Esophagus squamous epithelium (tissue), 5 donors: ENCODE data around the gene SPARC. TPM values are rescaled to one million over a fixed set of nuclear protein-coding genes. Genes with fewer than 3 reads are reported as not detected.
"Not testable (repeated sequence)": the region's sequence is repeated elsewhere in the genome, so short reads cannot be mapped to it uniquely, and the experiment has no call there.

Source experiments
- DNase-seq: peaks from one replicate; lab custom pipeline; 2025; lab: John Stamatoyannopoulos, UW
- H3K27ac ChIP-seq, 4 donors: fragments of 200-600 bp; sonication (generic); one replicate each; pipeline ENCODE4 v1.5.1; 2016 to 2019; ENCODE audit warnings: mild to moderate bottlenecking in 1 of 4
- H3K27me3 ChIP-seq, 4 donors: fragments of 200-600 bp; sonication (generic); 1 replicate in 3 of 4; 2 replicates in 1 of 4; pipeline versions ENCODE4 v1.5.1 to v1.6.0; 2017 to 2021; ENCODE audit warnings: antibody characterized with exemption in 1 of 4
- H3K36me3 ChIP-seq, 3 donors: fragments of 200-600 bp; sonication (generic); one replicate each; pipeline ENCODE4 v1.5.1; 2016 to 2019
- H3K4me1 ChIP-seq, 3 donors: fragments of 200-600 bp; sonication (generic); one replicate each; pipeline ENCODE4 v1.5.1; 2017 to 2019
- H3K4me3 ChIP-seq, 4 donors: fragments of 200-600 bp; sonication (generic); 1 replicate in 3 of 4; 2 replicates in 1 of 4; pipeline ENCODE4 v1.5.1; 2016 to 2019; ENCODE audit warnings: mild to moderate bottlenecking in 2 of 4, moderate library complexity in 1 of 4
- H3K9me3 ChIP-seq, 3 donors: fragments of 200-600 bp; sonication (generic); one replicate each; pipeline ENCODE4 v1.5.1; 2016 to 2019
- POLR2A ChIP-seq, 4 donors: fragments of 450-650 bp; IDR thresholded peaks; one replicate each; pipeline ENCODE4 v1.6.1; 2017; ENCODE audit warnings: antibody characterized with exemption in 4 of 4, mild to moderate bottlenecking in 4 of 4, moderate library complexity in 3 of 4
- WGBS, 2 donors: methylation state at CpG; one replicate each; pipeline ENCODE4 v1.1.5; 2018; 5-methylcytosine and 5-hydroxymethylcytosine counted together
- intact Hi-C: fragments of 100-400 bp; cut with DNase I; formaldehyde crosslinking; loops from one replicate; pipeline ENCODE4 v1.15.0; 2022
- total RNA-seq, 4 donors: library from RNA; depleted of rRNA; stranded (reverse); fragments of >200 nt; gene quantifications; one replicate each; pipeline ENCODE4 v1.1.0, GENCODE V29; 2016
- TF ChIP-seq, protein P1 (sequence below), 6 experiments: fragments of 450-650 bp in 4 of 6; fragments of 200-600 bp in 2 of 6; sonication (generic) in 2 of 6; IDR thresholded peaks; one replicate each; pipeline ENCODE4 v1.5.1; 2016 to 2019; ENCODE audit warnings: antibody characterized with exemption in 6 of 6, mild to moderate bottlenecking in 4 of 6, moderate library complexity in 4 of 6
- donor health status: DM: yes; HTN: yes; CAD: no.

The SPARC gene
- total RNA-seq, 4 donors from 2014 or later: 14.9 to 164 (median 61.9) TPM

DNA sequence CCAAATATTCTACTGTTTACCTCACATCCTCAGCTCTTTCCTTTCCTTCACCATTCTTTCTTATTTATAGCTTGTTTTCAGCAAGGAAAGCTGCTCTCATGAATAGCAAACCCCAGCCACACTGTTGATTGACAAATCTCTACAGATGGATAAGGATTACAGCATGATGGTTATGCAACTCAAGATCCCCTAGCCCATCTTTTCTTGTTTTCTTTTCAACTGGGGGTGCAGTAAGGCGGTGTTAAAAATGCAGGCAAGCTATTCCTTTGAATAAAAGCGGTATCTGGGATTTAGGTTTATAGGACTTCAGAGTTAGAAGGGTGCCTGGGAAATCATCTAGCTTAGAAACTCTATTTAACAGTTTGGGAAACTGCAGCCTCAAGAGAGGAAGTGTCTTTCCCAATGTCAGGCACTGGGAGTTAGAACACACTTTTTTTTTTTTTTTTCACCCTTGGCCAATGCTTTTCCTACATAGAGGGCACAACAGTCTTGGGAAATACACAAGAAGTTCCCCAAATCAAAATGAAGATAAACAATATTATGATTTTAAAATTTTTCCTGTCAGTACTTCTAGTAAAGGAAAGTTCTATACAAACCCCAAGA lies 2.6 kb downstream of the SPARC start:
- intact Hi-C loops: no loop called here
- H3K4me3 ChIP-seq: peak overlapping the region; percentile 4 to 69 (median 54)
- TF ChIP-seq, protein P1, sequence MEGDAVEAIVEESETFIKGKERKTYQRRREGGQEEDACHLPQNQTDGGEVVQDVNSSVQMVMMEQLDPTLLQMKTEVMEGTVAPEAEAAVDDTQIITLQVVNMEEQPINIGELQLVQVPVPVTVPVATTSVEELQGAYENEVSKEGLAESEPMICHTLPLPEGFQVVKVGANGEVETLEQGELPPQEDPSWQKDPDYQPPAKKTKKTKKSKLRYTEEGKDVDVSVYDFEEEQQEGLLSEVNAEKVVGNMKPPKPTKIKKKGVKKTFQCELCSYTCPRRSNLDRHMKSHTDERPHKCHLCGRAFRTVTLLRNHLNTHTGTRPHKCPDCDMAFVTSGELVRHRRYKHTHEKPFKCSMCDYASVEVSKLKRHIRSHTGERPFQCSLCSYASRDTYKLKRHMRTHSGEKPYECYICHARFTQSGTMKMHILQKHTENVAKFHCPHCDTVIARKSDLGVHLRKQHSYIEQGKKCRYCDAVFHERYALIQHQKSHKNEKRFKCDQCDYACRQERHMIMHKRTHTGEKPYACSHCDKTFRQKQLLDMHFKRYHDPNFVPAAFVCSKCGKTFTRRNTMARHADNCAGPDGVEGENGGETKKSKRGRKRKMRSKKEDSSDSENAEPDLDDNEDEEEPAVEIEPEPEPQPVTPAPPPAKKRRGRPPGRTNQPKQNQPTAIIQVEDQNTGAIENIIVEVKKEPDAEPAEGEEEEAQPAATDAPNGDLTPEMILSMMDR (IDR thresholded peaks at IDR 0.05): no peak
- no peak for DNase-seq
- no peaks in the 10 kb centered on the region for H3K36me3 ChIP-seq
- H3K27ac ChIP-seq: peak overlapping the region; percentile 69 to 90 (median 78)
- WGBS, 2 donors: 57 to 62% methylated on average over 2 of the region's 2 CpGs
- H3K4me1 ChIP-seq: peaks cover 19 to 81% (median 40%) of the 10 kb centered on the region in 3 donors
- no peaks in the 10 kb centered on the region for H3K9me3 ChIP-seq
- H3K27me3 ChIP-seq: no peaks in the 10 kb centered on the region

DNA sequence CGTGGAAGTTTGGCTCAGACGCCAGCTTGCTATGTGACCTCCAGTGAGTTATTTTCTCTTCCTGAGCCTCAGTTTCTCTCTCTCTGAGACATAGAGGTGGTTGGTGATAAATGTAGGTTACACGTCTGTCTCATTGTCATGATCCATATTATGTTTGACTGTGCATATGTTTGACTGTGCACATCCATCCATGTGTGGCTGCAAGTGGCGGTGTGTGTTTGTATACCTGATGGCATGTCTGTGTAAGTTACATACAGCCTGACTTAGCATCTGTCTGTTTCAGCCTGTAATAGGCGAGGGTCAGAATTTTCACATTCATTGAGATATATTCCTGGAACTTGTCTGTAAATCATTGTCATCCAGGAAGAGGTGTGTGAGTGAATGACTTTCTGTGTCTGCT lies 3.3 kb downstream of the SPARC start:
- peak overlapping the region; percentile 43 to 90 (median 78) for H3K27ac ChIP-seq
- intact Hi-C loops: no loop called here
- WGBS, 2 donors: 43 to 49% methylated on average over 5 of the region's 5 CpGs
- TF ChIP-seq, protein P1 (IDR thresholded peaks at IDR 0.05): no peak
- no peak for TF ChIP-seq POLR2A (IDR thresholded peaks at IDR 0.05)
- no peaks in the 10 kb centered on the region for H3K36me3 ChIP-seq
- no peaks in the 10 kb centered on the region for H3K27me3 ChIP-seq
- H3K4me3 ChIP-seq: peak overlapping the region in 2 of 4 donors; percentile 34 to 51
- H3K9me3 ChIP-seq: no peaks in the 10 kb centered on the region
- no peak for DNase-seq
- H3K4me1 ChIP-seq: peaks cover 26 to 87% (median 44%) of the 10 kb centered on the region in 3 donors

DNA sequence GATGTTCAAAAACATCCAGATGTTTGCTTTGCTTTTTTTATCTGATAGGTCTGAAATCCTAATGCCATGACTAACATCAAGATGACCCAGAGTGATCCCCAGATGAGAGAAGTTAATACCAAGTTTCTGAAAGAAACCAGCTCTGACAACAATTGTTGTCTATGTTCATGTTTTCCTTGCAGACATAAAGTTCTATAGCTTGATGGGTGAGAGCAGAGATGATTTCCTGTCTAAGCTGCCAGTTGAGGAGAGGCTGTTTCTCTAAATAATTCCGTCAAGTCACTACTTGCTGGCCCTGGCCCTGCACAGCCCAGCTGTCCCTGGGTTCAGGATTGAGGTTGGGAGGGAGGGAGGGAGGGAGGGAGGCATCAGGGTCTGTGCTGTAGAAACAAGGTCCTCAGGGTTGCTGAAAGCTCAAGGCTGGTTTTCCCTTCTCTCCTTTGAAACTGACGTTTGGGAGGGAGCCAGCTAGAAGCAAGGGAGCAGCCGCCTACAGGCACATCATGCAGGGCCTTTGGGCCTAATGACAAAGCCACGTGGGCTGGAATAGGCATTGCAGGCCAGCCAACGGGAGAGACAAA lies 3.9 kb downstream of the SPARC start:
- no peaks in the 10 kb centered on the region for H3K36me3 ChIP-seq
- H3K4me1 ChIP-seq: peaks cover 28 to 93% (median 45%) of the 10 kb centered on the region in 3 donors
- H3K4me3 ChIP-seq: peak overlapping the region in 1 of 4 donors; percentile 34
- H3K27me3 ChIP-seq: no peaks in the 10 kb centered on the region
- TF ChIP-seq, protein P1 (IDR thresholded peaks at IDR 0.05): no peak
- no peak for TF ChIP-seq POLR2A (IDR thresholded peaks at IDR 0.05)
- no peaks in the 10 kb centered on the region for H3K9me3 ChIP-seq
- H3K27ac ChIP-seq: peak overlapping the region; percentile 18 to 90 (median 78)
- DNase-seq: no peak
- intact Hi-C loops: no loop called here
- WGBS, 2 donors: 2 to 21% methylated on average over 4 to 5 of the region's 5 CpGs

DNA sequence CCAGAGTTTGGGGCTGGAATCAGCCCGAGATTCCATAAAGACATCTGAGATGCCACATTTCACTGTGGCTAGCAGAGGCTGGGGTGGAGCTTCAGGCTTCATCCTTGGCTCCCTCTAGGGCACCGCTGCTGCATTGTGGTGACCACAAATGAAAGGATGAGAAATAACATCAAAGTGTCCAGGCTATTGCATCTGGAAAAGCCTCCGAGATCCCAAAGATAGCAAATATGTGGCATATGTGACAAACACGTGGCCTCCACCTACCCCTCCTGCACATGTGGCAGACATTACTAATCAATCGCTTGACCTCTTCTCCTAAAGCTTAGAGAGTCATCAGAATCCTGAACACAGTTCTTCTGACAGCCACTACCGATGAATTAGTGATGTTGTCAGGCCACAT lies 4.5 kb downstream of the SPARC start:
- peak overlapping the region in 1 of 4 donors; percentile 34 for H3K4me3 ChIP-seq
- peak overlapping the region; percentile 20 to 90 (median 78) for H3K27ac ChIP-seq
- TF ChIP-seq, protein P1 (IDR thresholded peaks at IDR 0.05): no peak
- TF ChIP-seq POLR2A (IDR thresholded peaks at IDR 0.05): no peak
- DNase-seq: no peak
- H3K4me1 ChIP-seq: peaks cover 28 to 94% (median 50%) of the 10 kb centered on the region in 3 donors
- no peaks in the 10 kb centered on the region for H3K36me3 ChIP-seq
- H3K9me3 ChIP-seq: no peaks in the 10 kb centered on the region
- 62 to 69% methylated on average over 6 of the region's 6 CpGs for WGBS, 2 donors
- intact Hi-C loops: no loop called here
- H3K27me3 ChIP-seq: no peaks in the 10 kb centered on the region

DNA sequence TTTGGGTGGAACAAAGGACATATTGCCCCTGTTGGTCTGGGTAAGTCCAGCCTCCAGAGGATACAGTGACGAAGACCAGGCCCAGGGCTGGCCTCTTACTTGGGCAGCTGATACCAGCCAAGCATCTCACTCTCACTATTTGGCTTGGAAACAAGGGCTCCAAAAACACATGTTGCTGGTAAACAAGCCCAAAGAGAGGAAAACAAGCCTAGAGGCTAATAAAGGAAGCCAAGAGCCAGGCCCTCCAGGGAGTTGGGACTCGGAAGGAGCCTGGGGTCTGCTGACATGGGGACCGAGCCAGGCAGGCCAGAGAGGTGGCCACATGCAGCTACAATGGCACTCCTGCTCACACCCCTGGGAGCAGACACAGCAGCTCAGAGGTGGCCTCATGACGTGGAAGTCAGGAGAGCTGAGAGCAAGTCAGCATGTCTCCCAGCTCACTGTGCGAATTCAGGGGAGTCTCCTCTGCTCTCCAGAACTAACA lies 5.7 kb downstream of the SPARC start:
- peak overlapping the region; percentile 1 to 90 (median 78) for H3K27ac ChIP-seq
- intact Hi-C loops: no loop called here
- no peaks in the 10 kb centered on the region for H3K36me3 ChIP-seq
- H3K27me3 ChIP-seq: no peaks in the 10 kb centered on the region
- DNase-seq: no peak
- H3K4me1 ChIP-seq: peaks cover 28 to 96% (median 53%) of the 10 kb centered on the region in 3 donors
- 64 to 79% methylated on average over 4 to 5 of the region's 5 CpGs for WGBS, 2 donors
- H3K4me3 ChIP-seq: no peak overlapping the region
- TF ChIP-seq, protein P1 (IDR thresholded peaks at IDR 0.05): no peak
- no peak for TF ChIP-seq POLR2A (IDR thresholded peaks at IDR 0.05)
- no peaks in the 10 kb centered on the region for H3K9me3 ChIP-seq

DNA sequence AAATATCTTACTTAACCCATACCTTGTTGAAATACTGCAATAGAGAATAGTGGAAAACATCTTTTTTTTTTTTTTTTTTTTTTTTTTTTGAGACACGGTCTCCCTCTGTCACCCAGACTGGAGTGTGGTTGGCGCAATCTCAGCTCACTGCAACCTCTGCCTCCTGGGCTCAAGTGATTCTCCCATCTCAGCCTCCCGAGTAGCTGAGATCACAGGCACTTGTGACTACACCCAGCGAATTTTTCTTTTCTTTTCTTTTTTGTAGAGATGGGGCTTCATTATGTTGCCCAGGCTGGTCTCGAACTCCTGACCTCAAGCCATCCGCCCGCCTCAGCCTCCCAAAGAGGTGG lies 6.6 kb downstream of the SPARC start:
- Histone ChIP-seq H3K4me1 (peaks cover 28 to 96% (median 61%) of the 10 kb centered on the region in 3 donors), H3K27ac (peak overlapping the region in 3 of 4 donors; percentile 71 to 90 (median 84))
- H3K27me3 ChIP-seq, intact Hi-C loops, H3K9me3 ChIP-seq, H3K36me3 ChIP-seq, H3K4me3 ChIP-seq, DNase-seq: not testable (repeated sequence)
- 69 to 83% methylated on average over 7 of the region's 7 CpGs for WGBS, 2 donors
